ENCODE data around the gene MESD. TPM values are rescaled to one million over a fixed set of nuclear protein-coding genes. Genes with fewer than 3 reads are reported as not detected.
"Not testable (repeated sequence)": the region's sequence is repeated elsewhere in the genome, so short reads cannot be mapped to it uniquely, and the experiment has no call there.

MESD gene
- total RNA-seq, 1 donor from 2014 or later = 24.2 TPM

- H3K36me3 ChIP-seq = peaks cover 13% of the 10 kb centered on the region
- no peaks in the 10 kb centered on the region for H3K9me3 ChIP-seq
- H3K27ac ChIP-seq = no peak overlapping the region
- TF ChIP-seq CTCF (IDR thresholded peaks at IDR 0.05) = no peak
- no peaks in the 10 kb centered on the region for H3K27me3 ChIP-seq (ENCODE audit: low read depth)
- no peak overlapping the region for H3K4me3 ChIP-seq
- intact Hi-C loops (cut with DNase I) = no loop called here
- no peaks in the 10 kb centered on the region for H3K4me1 ChIP-seq
- no peak for ATAC-seq
- no peak for DNase-seq
Observed at GRCh38 chr15:80958818-80959495, 30.7 kb downstream of the MESD start.

- no peak for ATAC-seq
- intact Hi-C loops (cut with DNase I) = no loop called here
- Histone ChIP-seq H3K4me3 (no peak overlapping the region), H3K9me3 (no peaks in the 10 kb centered on the region), H3K27ac (no peak overlapping the region), H3K4me1 (no peaks in the 10 kb centered on the region), H3K36me3 (peaks cover 13% of the 10 kb centered on the region), H3K27me3 (ENCODE audit: low read depth) (no peaks in the 10 kb centered on the region)
- TF ChIP-seq CTCF (IDR thresholded peaks at IDR 0.05) = no peak
- DNase-seq = no peak
Observed at GRCh38 chr15:80957976-80958375, 31.6 kb downstream of the MESD start.

GRCh38 chr15:80957556-80957955 lies 32.1 kb downstream of the MESD start:
- H3K27me3 ChIP-seq (ENCODE audit: low read depth) = no peaks in the 10 kb centered on the region
- H3K36me3 ChIP-seq = peaks cover 13% of the 10 kb centered on the region
- no peak for ATAC-seq
- DNase-seq = no peak
- TF ChIP-seq CTCF (IDR thresholded peaks at IDR 0.05) = no peak
- no peak overlapping the region for H3K4me3 ChIP-seq
- intact Hi-C loops (cut with DNase I) = no loop called here
- no peak overlapping the region for H3K27ac ChIP-seq
- H3K9me3 ChIP-seq = no peaks in the 10 kb centered on the region
- H3K4me1 ChIP-seq = no peaks in the 10 kb centered on the region

GRCh38 chr15:80955571-80956452 lies 33.8 kb downstream of the MESD start:
- H3K27me3 ChIP-seq (ENCODE audit: low read depth); DNase-seq; H3K4me1 ChIP-seq; H3K27ac ChIP-seq; intact Hi-C loops (cut with DNase I); H3K9me3 ChIP-seq; H3K4me3 ChIP-seq: not testable (repeated sequence)
- peak in 1 of 2 donors; percentile 43 for ATAC-seq
- peaks cover 26% of the 10 kb centered on the region for H3K36me3 ChIP-seq

GRCh38 chr15:80953953-80954778 lies 35.5 kb downstream of the MESD start:
- ATAC-seq (no peak), DNase-seq (no peak)
- intact Hi-C loops (cut with DNase I) = no loop called here
- Histone ChIP-seq H3K27ac (no peak overlapping the region), H3K36me3 (peaks cover 38% of the 10 kb centered on the region), H3K9me3 (no peaks in the 10 kb centered on the region), H3K4me3 (no peak overlapping the region), H3K4me1 (no peaks in the 10 kb centered on the region), H3K27me3 (ENCODE audit: low read depth) (no peaks in the 10 kb centered on the region)
- TF ChIP-seq CTCF (IDR thresholded peaks at IDR 0.05) = no peak
